Heart left ventricle (tissue), 16 donors: Measurements from ENCODE around the gene DNTT. TPM values are rescaled to one million over a fixed set of nuclear protein-coding genes. Genes with fewer than 3 reads are reported as not detected.

Experiments
- ATAC-seq, 4 donors: fragments of 200-7000 bp; cut with Tn5 transposase; one replicate each; pipeline ENCODE4 v1.9.1; 2020 to 2022; ENCODE audit warnings: moderate library complexity in 4 of 4, mild to moderate bottlenecking in 3 of 4, moderate number of reproducible peaks in 1 of 4
- DNase-seq, 5 donors: peaks; one replicate each; pipeline ENCODE4 v3.0.0-alpha.2; 2020
- H3K27ac ChIP-seq, 12 donors: fragments of 200-600 bp; sonication (generic) in 4 of 12; one replicate each; pipeline versions ENCODE4 v1.5.0 to v1.8.0; 2016 to 2022; ENCODE audit warnings: mild to moderate bottlenecking in 2 of 12
- H3K27me3 ChIP-seq, 9 donors: fragments of 200-600 bp; sonication (generic) in 2 of 9; one replicate each; pipeline versions ENCODE4 v1.5.1 to v1.8.0; 2016 to 2022; ENCODE audit warnings: mild to moderate bottlenecking in 3 of 9
- H3K36me3 ChIP-seq, 9 donors: fragments of 200-600 bp; sonication (generic) in 2 of 9; one replicate each; pipeline versions ENCODE4 v1.5.0 to v1.8.0; 2018 to 2022; ENCODE audit warnings: mild to moderate bottlenecking in 2 of 9
- H3K4me1 ChIP-seq, 12 donors: fragments of 200-600 bp; sonication (generic) in 4 of 12; one replicate each; pipeline versions ENCODE4 v1.5.0 to v1.8.0; 2016 to 2022; ENCODE audit warnings: mild to moderate bottlenecking in 3 of 12
- H3K4me3 ChIP-seq, 12 donors: fragments of 200-600 bp; sonication (generic) in 4 of 12; one replicate each; pipeline versions ENCODE4 v1.5.0 to v1.8.0; 2017 to 2022; ENCODE audit warnings: mild to moderate bottlenecking in 9 of 12, moderate library complexity in 4 of 12
- H3K9me3 ChIP-seq, 12 donors: fragments of 200-600 bp; sonication (generic) in 4 of 12; one replicate each; pipeline versions ENCODE4 v1.5.0 to v1.8.0; 2016 to 2022; ENCODE audit warnings: mild to moderate bottlenecking in 1 of 12
- POLR2A ChIP-seq, 2 donors: fragments of 450-650 bp; IDR thresholded peaks; one replicate each; pipeline ENCODE4 v1.6.1; 2017; ENCODE audit warnings: antibody characterized with exemption in 2 of 2, mild to moderate bottlenecking in 2 of 2, moderate library complexity in 2 of 2
- WGBS, 4 donors: extraction: QIAGEN DNeasy Blood & Tissue Kit in 2 of 4; methylation state at CpG; one replicate each; pipeline versions ENCODE4 v1.1.5 to v1.1.7; 2013 to 2018; 5-methylcytosine and 5-hydroxymethylcytosine counted together
- intact Hi-C, 10 donors: fragments of 100-400 bp; cut with DNase I; formaldehyde crosslinking; loops; one replicate each; pipeline versions ENCODE4 v1.11.1 to v1.14.2; 2022
- polyA plus RNA-seq, 2 donors: library from polyadenylated mRNA; stranded (reverse); fragments of 200-250 nt; gene quantifications; one replicate each; pipeline ENCODE4 v1.2.3, GENCODE V29; 2013
- total RNA-seq, 9 donors: library from RNA; depleted of rRNA in 2 of 9; stranded (reverse); fragments of >200 nt in 2 of 9; fragmentation: NEBNext Ultra II Directional in 3 of 9; extraction: Animal tissue kit (Norgen Biotek cat#: 25700) in 3 of 9; gene quantifications; one replicate each; pipeline versions ENCODE4 v1.1.0 to v1.2.4, GENCODE V29; 2016 to 2023
- TF ChIP-seq, protein P1 (sequence below), 12 donors: fragments of 200-600 bp; sonication (generic) in 4 of 12; IDR thresholded peaks; one replicate each; pipeline versions ENCODE4 v1.5.0 to v1.8.0; 2018 to 2022; ENCODE audit warnings: antibody characterized with exemption in 12 of 12, mild to moderate bottlenecking in 5 of 12
- donor health status: ischemic (EF 13 %, LVEDD 7.1; RV severe dilation, severe dysfunction).
- donor health status: healthy with polysubstance abuse.
- donor health status: DM: no; HTN: yes; CAD: no.
- donor health status: DM: no; HTN: no; CAD: no.
- donor health status: ischemic (EF 25% LVEDD 6.9; RV normal size, moderate dysfunction).
- donor health status: ischemic (EF 25% LVEDD 5.7; RV mildly dilated, moderate dysfunction).
- donor health status: healthy.
- donor health status: DM: yes; HTN: yes; CAD: no.
- donor health status: ischemic (EF 35%, LVEDD 5.7; RV mildly dilated, moderate dysfunction).
- donor health status: nonischemic (EF 11% LVEDD 7.7; RV severe dilation, severe dysfunction).
- donor health status: DM: yes; HTN: yes; CAD: no.
- donor health status: PGD.
- donor health status: ischemic (EF 29% LVEDD 5.4; RV normal size, mild dysfunction).
- donor health status: nonischemic (EF 23%, LVEDD 6.1; RV moderate dilation, normal function).

DNTT gene
- total and polyA plus RNA-seq, 11 donors: not detected

DNA sequence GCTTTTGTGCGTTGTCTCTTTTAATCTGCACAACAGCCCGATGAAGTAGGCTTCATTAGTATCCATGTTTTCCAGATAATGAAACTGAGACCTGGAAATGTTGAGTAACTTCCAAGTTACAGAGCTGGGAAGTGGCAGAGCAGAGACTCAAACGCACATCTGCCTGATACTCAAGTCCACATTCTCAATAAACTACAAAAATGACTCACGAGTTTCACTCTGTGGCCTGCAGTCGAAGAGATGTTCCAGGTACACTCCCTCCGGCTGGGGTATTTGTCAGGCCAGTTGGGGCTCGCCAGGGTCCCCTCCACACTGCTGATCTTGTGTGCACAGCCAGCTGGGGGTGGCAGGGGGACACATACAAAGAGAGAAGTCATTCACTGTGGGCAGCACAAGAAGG lies 72.2 kb downstream of the DNTT start:
- Histone ChIP-seq H3K9me3 (no peaks in the 10 kb centered on the region), H3K4me1 (peaks cover 0 to 27% (median 11%) of the 10 kb centered on the region in 12 donors), H3K36me3 (no peaks in the 10 kb centered on the region), H3K27me3 (no peaks in the 10 kb centered on the region), H3K27ac (no peak overlapping the region), H3K4me3 (no peak overlapping the region)
- 66 to 87% (median 75%) methylated on average over 6 to 7 of the region's 7 CpGs for WGBS, 4 donors
- intact Hi-C loops: loop anchor here in 8 of 10 donors (5.0 to 10.0 kb wide), 9 partner anchors 136 to 658 kb away; partner anchors contain the start of genes TLL2 (in 5 of the 8) and LCOR (in 4 of the 8)
- ATAC-seq (no peak), DNase-seq (no peak)
- TF ChIP-seq, protein P1, sequence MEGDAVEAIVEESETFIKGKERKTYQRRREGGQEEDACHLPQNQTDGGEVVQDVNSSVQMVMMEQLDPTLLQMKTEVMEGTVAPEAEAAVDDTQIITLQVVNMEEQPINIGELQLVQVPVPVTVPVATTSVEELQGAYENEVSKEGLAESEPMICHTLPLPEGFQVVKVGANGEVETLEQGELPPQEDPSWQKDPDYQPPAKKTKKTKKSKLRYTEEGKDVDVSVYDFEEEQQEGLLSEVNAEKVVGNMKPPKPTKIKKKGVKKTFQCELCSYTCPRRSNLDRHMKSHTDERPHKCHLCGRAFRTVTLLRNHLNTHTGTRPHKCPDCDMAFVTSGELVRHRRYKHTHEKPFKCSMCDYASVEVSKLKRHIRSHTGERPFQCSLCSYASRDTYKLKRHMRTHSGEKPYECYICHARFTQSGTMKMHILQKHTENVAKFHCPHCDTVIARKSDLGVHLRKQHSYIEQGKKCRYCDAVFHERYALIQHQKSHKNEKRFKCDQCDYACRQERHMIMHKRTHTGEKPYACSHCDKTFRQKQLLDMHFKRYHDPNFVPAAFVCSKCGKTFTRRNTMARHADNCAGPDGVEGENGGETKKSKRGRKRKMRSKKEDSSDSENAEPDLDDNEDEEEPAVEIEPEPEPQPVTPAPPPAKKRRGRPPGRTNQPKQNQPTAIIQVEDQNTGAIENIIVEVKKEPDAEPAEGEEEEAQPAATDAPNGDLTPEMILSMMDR (IDR thresholded peaks at IDR 0.05): no peak
- TF ChIP-seq POLR2A (IDR thresholded peaks at IDR 0.05): no peak

DNA sequence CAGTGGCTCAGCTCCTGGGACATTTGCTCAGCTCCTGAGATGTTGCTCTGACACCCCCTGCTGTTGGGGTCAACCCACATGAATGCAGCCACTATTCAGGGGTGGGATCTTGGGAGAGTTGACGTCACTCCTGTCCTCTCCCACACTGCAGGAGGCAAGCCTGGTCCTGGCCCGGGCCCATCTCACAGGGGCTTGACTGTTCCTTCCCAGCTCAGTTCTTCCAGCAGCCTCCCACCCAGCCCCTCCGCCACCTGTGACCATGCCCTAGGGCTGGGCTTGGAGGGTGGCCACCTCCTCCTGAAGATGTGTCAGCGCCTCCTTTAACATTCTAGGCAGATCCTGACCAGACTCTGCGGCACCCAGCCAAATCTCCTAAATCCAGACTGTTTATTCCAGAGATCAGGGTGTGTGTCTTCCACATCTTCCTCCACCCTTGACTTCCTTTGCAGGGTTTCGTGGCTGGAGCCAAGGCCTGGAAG lies 73.6 kb downstream of the DNTT start:
- Histone ChIP-seq H3K4me3 (no peak overlapping the region), H3K4me1 (peaks cover 0 to 27% (median 11%) of the 10 kb centered on the region in 12 donors), H3K9me3 (no peaks in the 10 kb centered on the region), H3K27me3 (no peaks in the 10 kb centered on the region), H3K36me3 (no peaks in the 10 kb centered on the region), H3K27ac (peak overlapping the region in 3 of 12 donors; percentile 5 to 52 (median 15))
- ATAC-seq (peak; percentile 20 to 55 (median 49)), DNase-seq (peak in 4 of 5 donors; percentile 56 to 73 (median 60))
- 30 to 41% (median 36%) methylated on average over 6 of the region's 6 CpGs for WGBS, 4 donors
- intact Hi-C loops: loop anchor here in 8 of 10 donors (5.0 to 10.0 kb wide), 9 partner anchors 134 to 657 kb away; partner anchors contain the start of genes TLL2 (in 5 of the 8) and LCOR (in 4 of the 8)
- TF ChIP-seq, protein P1 (IDR thresholded peaks at IDR 0.05): peak in 1 of 12 donors; percentile 11
- TF ChIP-seq POLR2A (IDR thresholded peaks at IDR 0.05): no peak

DNA sequence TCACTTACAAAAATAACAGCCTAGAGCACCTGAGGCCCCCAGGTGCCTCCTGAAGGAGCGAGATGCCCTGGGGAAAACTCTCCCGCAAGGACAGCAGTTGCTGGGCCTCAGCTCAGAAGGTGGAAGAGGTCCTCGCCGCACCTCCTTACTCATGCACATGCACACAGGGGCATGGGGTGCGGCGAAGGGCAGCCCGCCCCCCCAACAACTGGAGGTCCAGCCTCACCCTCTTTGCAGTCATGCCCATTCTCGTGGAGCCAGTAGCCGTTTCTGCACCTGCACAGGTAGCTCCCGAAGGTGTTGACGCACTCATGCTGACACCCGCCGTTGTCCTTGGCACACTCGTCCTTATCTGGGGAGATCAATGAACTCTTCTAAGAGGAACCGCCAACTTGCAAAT lies 74.5 kb downstream of the DNTT start:
- H3K9me3 ChIP-seq: no peaks in the 10 kb centered on the region
- no peaks in the 10 kb centered on the region for H3K27me3 ChIP-seq
- H3K36me3 ChIP-seq: no peaks in the 10 kb centered on the region
- peak overlapping the region in 3 of 12 donors; percentile 5 to 52 (median 40) for H3K27ac ChIP-seq
- H3K4me3 ChIP-seq: no peak overlapping the region
- ATAC-seq (no peak), DNase-seq (no peak)
- peaks cover 0 to 27% (median 11%) of the 10 kb centered on the region in 12 donors for H3K4me1 ChIP-seq
- no peak for TF ChIP-seq POLR2A (IDR thresholded peaks at IDR 0.05)
- TF ChIP-seq, protein P1 (IDR thresholded peaks at IDR 0.05): no peak
- WGBS, 4 donors: 91 to 95% (median 91%) methylated on average over 15 of the region's 15 CpGs
- intact Hi-C loops: loop anchor here in 8 of 10 donors (5.0 to 10.0 kb wide), 9 partner anchors 134 to 656 kb away; partner anchors contain the start of genes TLL2 (in 5 of the 8) and LCOR (in 4 of the 8)

DNA sequence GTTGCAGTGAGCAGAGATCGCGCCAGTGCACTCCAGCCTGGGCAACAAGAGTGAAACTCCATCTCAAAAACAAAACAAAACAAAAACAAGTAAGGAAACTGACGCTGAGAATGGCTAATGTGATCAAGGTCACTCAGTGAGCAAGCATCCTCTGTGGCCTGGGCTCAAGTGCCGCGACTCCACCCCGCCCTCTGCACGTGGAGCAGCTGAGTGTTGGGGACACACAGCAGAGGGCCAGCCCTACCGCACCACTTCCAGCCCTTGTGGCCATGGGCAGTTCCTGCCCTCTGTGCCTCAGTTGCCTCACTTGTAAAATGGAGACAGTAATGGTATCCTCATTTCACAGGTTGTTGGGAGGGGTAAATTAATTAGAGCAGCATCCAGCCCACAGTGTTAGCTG lies 75.5 kb downstream of the DNTT start:
- DNase-seq (no peak), ATAC-seq (no peak)
- no peak overlapping the region for H3K27ac ChIP-seq
- 59 to 73% (median 63%) methylated on average over 8 of the region's 8 CpGs for WGBS, 4 donors
- H3K9me3 ChIP-seq: no peaks in the 10 kb centered on the region
- H3K36me3 ChIP-seq: no peaks in the 10 kb centered on the region
- peaks cover 0 to 27% (median 9%) of the 10 kb centered on the region in 12 donors for H3K4me1 ChIP-seq
- no peaks in the 10 kb centered on the region for H3K27me3 ChIP-seq
- intact Hi-C loops: loop anchor here in 8 of 10 donors (5.0 to 10.0 kb wide), 9 partner anchors 133 to 655 kb away; partner anchors contain the start of genes TLL2 (in 5 of the 8) and LCOR (in 4 of the 8)
- H3K4me3 ChIP-seq: no peak overlapping the region
- no peak for TF ChIP-seq POLR2A (IDR thresholded peaks at IDR 0.05)
- TF ChIP-seq, protein P1 (IDR thresholded peaks at IDR 0.05): no peak
